ENCODE data around the gene ZMIZ1.

The ZMIZ1 gene

DNA sequence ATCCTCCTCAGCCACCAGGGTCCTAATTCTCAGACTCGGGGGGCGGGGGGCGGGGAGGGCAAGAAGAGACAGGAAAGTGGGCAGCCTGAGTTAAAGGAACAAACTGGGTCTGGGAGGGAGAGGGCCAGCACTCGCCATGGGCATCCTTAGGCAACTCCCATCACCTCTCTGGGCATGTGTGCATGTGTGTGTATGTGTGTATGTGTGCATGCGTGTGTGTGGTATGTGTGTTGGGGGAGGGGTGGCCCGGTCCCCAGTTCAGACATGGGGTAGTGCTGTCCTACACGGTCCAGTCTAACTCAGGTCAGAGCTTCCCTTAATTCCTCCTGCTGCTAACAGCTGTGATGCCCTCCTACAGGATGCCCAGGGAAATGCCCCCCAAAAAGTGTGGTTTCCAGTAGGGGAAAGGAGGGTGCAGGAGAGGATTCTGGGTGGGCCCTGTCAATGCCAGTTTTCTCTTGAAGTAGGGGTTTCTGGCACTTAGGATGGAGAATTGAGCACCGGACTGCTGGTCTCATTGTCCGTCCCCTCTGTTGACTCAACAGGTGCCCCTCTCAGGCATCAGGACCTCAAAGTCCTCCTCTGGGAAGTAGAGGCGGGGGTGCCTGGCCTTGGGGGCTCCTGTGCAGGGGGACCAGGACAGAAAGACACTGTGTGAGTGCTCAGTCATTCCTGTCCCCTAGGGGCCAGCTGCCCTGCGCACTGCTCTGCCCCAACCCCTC, 15.1 kb upstream of the ZMIZ1 start:
- no peak for DNase-seq

DNA sequence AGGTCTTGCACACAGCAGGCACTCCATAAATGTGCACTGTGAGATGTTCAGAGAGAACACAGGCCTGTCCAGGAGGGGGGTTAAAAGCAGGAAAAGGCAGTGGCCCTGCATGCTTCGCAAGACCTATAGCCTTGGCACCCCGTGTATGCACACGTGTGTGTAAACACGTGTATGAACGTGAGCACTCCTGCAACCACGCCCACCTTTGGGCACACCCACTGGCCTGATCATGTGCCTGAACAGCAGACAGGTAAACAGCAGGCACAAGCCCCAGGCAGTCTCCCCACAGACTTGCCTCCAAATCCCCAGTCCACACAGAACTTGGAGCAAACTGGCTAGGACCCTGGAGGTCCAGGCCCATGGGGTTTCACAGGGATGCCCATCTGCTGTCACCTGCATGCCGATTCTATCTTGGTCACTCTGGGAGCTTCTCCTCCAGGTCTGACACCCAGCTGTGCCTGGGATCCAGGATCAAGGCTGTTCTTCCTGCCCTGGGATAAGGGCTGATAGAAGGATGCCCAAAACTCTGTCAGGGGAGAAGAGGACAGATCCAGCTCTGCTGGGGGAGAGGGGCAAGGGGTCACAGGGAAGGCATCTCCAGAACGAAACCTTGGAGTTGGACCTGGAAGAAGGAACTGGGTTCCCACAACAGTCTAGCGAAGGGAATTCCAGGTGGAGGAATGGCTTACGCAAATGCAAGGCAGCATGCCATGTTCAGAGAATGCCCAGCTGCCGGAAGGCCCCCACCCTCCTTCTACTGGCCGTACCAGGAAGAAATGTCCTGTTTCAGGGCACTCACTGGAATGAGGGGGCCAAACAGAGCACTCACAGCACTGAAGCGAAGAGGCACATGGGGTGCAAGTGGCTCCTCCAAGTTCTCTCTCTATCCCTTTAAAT, 14.3 kb upstream of the ZMIZ1 start:
- no peak for DNase-seq

DNA sequence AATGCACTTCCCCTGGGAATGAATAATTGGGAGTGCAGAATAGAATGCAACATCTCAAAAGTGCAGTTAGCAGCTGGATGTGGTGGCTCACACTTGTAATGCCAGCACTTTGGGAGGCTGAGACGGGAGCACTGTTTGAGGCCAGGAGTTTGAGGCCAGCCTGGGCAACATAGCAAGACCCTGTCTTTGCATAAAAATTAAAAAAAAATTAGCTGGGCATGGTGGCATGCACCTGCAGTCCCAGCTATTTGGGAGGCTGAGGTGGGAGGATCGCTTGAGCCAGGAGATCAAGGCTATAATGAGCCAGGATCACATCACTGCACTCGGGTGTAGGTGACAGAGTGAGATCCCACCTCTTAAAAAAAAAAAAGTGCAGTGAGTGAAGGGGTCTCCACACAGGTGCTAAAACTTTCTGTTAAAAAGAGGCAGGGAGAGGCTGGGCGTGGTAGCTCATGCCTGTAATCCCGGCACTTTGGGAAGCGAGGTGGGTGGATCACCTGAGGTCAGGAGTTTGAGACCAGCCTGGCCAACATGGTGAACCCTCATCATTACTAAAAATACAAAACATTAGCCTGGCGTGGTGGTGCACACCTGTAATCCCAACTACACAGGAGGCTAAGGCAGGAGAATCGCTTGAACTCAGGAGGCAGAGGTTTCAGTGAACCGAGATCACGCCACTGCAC, 13.5 kb upstream of the ZMIZ1 start:
- no peak for DNase-seq

DNA sequence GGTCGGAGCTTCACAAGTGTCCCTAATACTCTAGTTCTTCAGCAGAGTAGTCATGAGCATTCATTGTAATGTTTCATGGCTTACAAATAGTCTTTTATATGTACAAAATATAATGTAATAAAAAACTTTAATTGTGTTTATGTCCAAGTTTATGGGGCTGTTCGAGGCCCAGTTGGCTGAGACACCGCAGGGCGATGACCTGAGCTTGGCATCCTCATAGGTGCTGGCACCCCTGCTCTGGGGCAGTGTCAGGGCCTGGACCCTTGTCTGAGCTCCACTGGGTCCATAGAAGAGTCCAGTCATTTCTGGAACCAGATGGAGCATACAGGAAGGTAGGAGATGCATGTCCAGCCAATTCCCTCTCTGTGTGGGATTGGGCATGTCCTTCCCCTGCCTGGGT, 12.9 kb upstream of the ZMIZ1 start:
- DNase-seq = no peak

DNA sequence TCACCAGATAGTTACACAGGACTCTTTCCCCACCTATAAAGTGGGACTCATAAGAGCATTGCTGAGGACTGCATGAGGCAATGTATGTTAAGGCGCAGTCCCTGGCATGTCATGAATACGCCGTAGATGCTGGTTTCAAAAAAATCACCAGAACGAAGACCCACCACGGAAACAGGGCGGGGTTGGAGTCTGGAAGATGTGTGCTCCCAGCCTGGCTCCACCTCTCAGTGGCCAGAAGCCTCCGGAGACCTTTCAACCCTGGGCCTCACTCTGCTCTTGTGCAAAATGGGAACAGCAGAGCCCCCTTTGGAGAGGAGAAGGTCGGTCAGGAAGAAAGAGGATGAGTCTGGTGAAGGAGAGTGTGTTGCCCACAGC, 12.4 kb upstream of the ZMIZ1 start:
- DNase-seq = no peak

DNA sequence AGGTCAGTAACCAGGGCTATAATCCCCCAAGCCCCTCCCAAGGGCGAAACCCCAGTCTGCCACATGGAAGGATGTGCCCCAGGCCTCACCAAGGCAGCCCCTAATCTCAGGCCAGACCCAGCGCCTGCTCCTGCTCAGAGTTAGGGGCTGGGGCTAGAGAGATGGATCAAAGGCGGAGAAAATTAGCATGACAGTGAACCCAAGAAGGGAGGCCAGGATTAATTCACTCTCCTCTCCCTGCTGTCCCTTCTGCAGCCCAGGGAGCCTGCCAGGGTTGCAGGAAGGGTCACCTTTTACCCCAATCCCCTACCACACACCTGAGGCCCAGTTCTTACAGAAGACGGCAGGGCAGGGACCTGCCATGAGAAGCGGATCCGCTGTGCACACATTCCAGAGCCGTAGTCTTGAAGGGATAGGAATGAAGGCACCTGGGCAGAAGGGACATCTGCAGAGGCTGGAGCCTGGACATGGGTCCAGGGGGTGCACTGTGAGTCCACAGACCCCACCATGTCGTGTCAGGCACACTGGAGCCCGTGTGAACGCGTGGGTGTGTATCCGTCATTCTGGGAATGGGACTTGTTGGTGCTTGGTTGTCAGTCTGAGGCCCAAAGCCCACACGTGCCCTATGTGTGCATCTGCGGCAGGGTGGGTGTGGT, 11.9 kb upstream of the ZMIZ1 start:
- no peak for DNase-seq

DNA sequence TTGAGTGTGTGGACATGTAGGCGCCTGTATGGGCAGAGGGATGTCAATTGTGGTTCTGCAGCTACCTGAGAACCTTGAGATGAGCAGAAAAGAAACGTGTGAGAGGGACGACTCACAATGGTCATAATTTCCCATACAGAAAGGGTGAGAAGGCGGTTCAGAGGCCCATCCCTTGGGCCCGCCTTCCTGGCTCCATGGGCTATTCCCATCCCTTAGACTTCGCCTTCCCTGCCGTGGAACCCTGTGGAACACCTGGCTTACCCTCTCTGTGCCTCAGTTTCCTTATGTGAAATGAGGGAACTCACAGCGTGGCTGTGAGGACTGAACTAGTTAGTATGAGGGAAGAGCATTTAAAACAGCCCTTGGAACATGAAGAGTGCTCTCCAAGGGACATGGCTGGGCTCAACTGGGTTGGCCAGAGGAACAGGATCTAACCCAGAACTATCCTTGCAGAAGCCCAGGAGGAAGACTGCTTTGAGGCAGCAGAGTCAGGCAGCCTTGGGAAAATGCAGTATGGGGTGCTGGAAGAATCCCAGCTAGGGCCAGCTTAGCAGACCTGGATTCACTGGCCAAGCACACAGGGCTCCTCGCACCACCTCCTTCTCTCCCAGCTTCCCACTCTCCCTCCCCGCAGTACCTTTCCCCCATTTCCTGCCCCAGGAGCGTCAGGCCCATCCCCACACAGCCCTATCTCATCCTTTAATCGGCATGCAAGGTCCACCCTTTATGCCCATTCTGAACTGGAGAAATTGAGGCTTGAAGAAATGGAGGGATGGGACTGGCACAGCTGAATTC, 11.1 kb upstream of the ZMIZ1 start:
- DNase-seq = no peak

DNA sequence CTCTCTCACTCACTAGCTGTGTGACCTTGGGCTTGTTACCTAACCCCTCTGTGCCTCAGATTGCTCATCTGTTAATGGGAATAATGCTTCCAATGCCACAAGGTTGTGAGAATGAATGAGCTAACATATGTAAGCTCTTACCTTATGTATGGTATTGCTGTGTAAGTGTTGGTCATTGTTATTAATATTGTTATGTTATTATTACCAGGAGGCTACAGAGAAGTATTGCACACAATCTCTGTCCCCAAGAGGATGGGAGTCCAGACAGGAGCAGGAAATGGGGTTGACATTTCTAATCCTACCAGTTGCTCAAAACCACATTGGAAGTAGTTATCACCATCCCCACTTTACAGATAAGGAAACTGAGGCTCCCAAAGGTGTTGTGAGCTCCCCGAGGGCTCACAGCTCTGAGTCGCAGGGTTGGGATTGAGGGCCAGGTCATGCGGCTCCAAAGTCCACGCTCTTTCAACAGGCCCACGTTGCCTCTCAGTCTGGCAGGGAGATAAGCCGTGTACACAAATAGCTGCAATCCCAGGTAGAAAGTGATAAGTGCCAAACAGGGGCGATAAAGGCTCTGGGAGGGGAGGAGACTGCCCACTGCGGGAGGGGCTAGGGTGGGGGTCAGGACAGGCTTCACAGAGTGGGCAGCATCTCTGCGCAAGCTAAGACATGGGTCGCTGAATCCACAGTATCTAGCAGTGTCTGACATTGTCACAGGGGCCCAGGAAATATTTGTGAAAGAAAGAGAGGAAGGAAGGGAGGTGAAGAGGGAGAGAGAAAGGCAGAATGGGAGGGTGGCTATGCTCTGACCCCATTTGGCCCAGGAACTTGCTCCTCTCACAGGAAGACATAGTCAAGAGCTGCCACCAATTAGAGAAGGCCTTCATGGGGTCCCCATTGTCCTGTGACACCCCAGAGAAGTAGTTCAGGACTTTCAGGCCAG, 9.6 kb upstream of the ZMIZ1 start:
- no peak for DNase-seq

DNA sequence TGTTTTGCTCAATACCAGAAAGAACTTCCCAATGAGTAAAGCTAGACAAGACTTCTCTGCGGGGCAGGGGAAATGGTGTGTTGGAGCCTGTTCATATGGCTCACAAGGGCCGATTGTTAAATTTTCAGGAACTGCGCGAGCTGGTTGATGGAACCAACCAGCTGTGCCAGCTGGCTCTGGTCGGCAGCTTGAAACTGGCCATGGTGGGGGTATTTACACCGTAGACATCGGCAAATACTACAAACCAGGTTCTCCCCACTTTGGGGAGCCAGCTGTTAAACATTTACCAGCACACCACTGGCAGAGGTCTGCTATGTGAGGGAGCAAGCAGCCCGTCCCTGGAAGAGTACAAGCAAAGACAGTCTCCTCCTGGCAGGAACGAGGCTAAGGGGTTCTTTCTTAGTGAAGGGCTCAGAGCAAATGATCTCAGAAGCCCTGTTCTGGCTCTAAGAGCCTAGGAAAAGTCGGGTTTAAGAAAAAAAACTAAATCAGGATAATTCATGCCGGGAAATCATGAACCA, 8.8 kb upstream of the ZMIZ1 start:
- DNase-seq = no peak

DNA sequence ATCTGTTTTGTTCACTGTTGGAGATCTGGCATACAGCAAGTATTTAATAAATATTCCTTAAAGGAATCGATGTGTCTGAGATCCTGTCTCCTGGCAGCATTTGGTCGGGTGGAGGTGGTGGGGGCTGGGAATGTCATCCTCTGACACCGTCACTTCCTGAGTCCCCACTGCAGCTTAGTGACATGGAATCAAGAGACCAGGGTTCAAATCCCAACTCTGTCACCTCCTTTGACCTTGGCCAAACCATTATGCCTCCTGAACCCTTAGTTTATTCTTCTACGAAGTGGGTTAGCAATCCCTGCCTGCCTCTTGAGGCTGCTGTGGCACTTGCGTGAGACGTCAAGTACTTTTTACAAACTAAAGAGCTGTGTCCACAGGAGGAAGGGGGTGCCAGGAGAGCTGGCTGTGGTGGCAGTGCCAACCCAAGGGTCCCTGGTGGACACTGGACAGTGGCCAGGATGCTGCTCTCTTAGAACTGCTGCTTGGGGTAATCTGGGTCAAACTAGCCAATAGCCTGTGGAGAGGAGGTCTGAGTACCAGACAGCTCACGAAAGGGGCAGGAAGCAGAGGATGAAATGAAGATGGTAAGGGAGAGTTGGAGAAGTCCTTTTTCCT, 8.0 kb upstream of the ZMIZ1 start:
- no peak for DNase-seq

DNA sequence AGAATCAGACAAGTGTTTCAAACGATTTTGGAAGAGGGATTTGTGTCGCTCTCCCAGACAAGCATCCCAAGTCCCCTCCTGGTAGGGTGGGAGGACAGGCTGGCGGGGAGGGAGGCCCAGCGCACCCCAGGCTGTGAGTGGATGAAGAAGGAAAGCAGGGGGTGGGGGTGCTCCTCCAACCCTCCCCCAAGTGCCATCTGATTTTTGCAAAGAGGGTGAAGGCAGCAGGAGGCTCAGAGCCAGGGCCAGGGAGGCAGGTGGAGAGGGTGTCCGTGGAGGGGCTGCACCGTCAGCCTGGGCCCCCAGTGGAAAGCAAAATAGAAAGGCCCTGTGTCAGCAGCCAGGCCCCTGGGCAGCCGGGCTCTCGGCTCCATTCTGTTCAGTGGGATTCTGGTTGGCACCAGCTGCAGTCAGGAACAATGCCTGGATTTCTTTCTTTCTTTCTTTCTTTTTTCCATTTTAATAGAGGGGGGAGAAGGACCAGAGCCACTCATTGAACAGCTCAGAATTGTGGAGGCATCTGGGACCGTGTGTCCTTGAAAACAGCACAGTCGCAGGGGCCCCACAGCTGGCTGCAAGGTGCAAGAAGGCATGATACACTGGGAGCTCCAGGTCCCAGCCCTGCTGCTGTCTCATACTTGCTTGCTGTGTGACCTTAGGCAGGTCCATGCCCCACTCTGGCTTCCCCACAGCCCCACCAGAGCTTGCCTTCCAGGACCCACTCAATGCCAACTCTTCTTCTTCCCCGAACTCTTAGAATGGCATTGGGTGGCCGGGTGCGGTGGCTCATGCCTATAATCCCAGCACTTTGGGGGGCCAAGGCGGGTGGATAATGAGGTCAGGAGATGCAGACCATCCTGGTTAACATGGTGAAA, 7.1 kb upstream of the ZMIZ1 start:
- no peak for DNase-seq

DNA sequence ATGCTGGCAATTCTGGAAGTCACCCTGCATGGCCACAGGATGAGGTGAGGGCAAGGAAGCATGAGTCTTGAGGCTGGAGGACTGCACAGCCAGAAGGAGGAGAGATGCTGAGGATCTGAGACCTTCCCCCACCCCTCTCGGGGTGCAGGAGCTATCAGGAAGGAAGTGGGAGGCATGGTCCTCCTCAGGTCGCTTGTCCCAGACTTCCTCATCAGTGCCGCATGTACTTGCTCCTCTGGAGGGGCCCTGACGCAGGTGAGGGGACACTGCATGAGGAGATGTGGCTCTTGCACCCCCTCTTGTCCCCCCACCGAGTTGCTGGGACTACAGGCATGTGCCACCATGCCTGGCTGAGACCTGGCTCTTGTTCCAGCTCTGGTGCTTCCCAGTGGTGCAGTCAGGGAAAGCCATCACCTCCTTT, 5.7 kb upstream of the ZMIZ1 start:
- DNase-seq = no peak

DNA sequence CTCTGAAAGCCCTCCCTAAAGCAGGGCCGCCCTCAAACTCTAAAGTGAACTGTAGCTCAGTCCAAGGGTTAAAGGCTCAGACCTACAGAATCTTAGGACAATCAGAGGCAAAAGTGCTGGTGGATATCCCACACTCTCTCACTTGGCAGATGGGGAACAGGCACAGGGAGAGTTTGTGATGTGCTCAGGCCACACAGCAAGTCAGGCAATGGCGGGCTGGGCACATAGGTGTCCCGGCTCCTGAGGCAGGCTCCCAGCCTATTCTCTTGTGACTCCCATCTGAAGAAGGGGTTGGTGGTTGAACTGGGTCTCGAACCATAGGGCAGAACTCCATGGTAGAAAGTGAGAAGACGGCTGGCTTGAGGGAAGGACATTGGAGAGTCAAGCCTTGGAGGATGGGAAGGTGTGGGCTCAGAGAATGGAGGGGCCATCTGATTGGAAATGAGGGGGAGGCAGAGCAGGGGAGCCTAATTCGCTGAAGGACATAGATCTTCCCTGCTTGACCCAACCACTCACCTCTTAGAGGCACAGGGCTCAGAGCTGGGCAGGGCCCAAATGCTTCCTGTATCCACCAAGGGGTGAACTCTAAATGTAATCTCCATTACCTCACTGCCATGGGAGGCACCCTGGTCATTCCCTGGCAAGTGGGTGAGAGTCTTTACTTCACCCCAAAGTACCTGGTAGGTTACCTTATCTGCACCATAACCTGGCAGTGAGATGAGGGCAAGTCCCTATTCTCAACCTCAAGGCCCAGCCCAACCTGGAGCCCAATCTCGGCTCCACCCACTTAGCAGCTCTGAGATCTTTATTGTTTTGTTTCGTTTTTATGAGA, 4.9 kb upstream of the ZMIZ1 start:
- DNase-seq = no peak

DNA sequence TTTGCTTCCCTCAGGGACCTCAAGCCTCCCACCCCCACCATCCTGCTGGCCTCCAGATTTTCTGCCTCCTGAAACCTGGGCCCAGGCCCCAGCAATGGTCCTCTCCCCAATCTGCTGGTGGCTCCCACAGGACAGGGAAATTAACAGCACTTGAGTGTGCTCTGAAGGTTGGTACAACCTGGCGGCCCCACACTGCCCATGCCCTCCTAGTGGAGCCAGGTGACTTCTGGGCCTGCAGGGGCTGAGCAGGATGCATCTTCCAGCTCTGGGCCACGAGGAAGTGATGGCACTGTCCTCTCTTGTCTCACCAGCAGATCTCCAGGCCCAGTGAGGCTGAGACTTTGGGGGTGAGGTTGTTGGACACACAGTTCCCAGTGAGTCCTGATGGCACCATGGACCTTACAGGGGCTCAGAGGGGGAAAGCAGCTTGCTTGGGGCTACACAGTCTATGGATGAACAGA, 3.6 kb upstream of the ZMIZ1 start:
- DNase-seq = no peak

DNA sequence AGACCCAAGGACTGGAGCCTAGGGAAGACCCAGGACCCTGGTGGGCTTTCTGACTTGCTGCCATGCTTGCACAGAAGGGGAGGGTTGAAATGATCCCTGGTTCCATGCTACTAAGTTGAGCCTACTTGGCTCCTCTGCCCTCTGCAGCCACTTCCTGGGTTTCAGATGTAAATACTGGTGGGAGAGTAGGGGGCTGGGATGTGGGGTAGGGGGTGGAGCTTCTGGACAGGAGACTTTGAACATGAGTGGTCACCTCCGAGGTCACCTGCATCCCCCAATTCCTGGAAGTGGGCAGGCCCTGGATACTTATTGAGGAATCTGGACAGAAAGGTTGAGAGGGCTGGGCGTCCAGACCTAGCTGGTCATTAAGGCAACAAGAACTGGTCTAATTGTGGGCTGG, 2.9 kb upstream of the ZMIZ1 start:
- DNase-seq = no peak

DNA sequence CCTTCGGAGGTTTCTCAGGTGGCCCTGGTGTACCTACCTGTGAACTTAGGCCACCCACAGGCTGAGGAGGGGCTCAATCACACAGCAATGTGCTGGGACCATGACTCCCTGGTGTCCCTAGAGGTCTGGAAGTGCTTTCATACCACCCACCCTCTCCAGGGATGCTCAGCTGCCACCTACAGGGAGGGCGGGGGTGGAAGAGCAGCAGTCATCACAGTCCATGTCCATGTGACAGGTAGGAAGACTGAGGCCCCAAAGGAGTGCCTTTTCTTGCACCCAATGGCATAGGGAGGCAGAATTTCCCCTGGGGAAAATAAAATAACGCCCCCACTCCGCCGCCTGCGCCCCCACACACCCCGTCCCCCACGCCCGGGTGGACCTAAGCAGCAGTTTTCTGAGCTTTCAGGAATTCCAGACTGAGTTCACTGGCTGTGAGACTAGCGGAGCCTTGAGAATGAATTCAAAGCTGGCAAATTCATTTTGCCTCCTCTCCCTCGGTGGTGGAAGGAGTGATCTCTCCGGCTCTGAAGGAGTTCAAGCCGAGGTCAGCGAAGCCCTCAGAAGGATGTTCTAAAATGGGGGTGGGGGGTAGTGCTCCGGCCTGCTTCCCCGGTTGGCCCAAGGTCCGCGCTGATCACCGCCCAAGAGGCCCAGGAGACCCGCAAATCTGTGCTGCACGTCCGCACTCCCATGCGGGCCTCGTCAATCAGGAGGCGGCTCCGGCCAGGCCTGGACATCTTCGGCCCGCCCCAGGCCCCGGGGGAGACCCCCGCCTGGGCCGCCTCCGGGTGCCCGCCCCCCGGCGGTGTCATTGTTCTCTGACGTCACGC, 2.1 kb upstream of the ZMIZ1 start:
- DNase-seq = no peak

Measured in GF-D8 (cell line).